Measurements from ENCODE around the gene PEX16.

PEX16 gene

DNA sequence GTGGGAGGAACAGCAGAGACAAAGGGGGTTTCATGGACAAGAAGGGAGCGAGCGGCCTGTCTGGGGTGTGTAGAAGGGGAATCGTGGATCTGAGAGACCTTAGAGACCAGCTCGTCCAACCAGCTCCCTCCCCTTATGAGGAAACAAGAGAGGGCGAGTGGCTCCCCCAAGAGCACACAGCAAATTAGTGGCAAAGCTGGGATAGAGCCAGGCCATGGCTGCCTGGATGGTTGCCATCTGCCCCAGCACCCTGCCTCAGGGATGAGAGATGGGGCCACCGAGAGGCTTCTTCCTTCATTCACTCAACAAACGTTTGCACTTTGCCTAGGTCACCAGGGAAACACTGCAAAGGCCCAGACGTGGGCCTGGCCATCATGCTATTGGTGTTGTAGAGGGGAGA, 28.1 kb downstream of the PEX16 start:
- no peak for DNase-seq (ENCODE audit: low read depth)
- no peak overlapping the region for H3K4me3 ChIP-seq (ENCODE audit: low read length)
- TF ChIP-seq, protein P1, sequence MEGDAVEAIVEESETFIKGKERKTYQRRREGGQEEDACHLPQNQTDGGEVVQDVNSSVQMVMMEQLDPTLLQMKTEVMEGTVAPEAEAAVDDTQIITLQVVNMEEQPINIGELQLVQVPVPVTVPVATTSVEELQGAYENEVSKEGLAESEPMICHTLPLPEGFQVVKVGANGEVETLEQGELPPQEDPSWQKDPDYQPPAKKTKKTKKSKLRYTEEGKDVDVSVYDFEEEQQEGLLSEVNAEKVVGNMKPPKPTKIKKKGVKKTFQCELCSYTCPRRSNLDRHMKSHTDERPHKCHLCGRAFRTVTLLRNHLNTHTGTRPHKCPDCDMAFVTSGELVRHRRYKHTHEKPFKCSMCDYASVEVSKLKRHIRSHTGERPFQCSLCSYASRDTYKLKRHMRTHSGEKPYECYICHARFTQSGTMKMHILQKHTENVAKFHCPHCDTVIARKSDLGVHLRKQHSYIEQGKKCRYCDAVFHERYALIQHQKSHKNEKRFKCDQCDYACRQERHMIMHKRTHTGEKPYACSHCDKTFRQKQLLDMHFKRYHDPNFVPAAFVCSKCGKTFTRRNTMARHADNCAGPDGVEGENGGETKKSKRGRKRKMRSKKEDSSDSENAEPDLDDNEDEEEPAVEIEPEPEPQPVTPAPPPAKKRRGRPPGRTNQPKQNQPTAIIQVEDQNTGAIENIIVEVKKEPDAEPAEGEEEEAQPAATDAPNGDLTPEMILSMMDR (conservative IDR thresholded peaks at IDR 0.05; ENCODE audit: low read length), result no peak

DNA sequence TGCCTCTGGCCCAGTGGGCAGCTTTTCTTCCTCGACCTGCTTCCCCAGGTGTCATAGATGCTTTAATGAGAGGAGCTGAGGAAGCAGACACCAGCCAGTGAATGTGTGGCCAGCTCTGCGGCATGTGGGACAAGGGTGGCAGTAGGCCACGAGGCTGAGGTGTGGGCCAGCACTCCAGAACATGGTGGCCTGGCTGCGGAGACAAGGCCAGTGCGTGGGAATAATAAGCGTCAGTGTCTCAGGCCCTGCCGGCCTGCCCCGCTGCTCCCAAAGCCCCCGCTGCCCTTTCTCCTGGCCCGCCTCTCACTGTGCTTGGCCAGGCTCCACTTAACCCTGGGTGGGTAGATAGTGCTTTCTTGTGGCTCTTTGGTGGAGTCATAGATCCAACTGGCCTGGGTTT, 30.1 kb downstream of the PEX16 start:
- no peak for DNase-seq (ENCODE audit: low read depth)
- no peak overlapping the region for H3K4me3 ChIP-seq (ENCODE audit: low read length)
- TF ChIP-seq, protein P1 (conservative IDR thresholded peaks at IDR 0.05; ENCODE audit: low read length), result no peak

DNA sequence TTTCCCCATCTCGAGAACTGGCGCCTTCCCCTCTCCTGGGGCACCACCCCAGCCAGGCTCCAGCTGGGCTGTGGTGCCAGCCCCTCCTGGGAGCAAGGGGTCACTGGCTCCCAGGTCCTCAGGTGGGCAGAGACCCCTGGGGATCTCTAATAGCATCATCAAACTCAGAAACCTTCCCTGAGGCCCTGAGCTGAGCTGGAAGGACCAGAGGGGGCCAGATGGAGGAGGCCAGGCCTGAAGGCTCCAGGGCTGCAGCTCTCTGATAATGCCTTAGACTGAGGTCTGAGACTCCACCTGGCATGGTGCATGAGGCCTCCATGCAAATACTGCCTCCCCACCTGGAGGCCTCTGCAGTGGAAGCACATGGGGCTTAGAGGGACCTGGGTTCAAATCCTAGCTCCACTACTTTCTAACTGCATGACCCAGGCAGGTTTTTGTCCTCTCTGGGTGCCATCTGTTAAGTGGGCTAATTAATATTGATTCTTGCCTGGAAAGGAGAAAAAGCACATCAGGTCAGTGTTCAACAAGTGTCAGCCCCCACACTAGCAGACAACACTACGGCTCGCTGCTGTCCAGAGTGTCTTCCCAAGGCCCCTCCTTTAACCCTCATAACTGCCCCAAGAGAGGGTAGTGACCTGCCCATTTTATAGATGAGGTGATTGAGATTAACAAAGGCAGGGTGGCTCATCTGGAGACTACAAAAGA, 30.7 kb downstream of the PEX16 start:
- TF ChIP-seq, protein P1 (conservative IDR thresholded peaks at IDR 0.05; ENCODE audit: low read length), result no peak
- H3K4me3 ChIP-seq (ENCODE audit: low read length), result no peak overlapping the region
- DNase-seq (ENCODE audit: low read depth), result no peak

DNA sequence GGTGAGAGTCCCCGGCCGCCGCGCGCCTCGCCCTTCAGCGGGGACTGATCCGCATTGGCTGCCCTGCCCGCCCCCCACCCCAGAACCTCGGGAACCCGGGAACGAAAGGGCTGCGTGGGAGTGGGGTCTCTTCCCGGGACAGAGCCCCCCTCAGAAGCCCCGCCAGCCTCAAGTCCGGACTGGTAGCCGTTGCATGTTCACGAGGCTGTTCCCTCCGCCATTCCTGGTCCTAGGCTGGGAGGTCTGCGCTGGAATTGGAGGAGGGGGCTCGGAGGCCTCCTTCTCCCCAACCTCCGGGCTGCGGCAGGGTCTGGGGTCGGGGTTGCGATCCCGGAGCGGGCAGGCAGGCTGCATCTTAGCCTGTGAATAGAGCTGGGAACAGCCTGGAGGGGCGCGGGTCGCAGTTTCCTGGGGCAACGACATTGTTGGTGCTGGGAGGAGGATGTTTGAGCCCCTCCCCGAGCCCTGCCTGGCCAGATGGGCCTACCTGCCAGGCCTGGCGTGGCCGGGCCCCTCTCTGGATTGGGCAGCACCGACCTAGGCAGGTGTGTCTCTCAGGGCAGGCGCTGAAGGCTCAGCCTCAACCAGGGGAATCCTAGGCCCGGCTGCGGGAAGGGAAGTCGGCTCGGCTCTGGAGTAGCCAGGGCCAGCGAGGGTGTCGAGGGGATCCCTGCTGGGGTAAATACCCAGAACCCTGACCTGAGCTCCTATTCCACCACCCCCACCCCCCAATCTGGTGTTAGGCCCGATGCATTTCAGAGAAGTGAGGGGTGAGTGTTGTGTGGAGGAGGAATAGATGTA, 31.6 kb downstream of the PEX16 start:
- H3K4me3 ChIP-seq (ENCODE audit: low read length), result peak overlapping the region; percentile 22; the same call in 1 of the 2 replicates
- DNase-seq (ENCODE audit: low read depth), result no peak
- TF ChIP-seq, protein P1 (conservative IDR thresholded peaks at IDR 0.05; ENCODE audit: low read length), result no peak

DNA sequence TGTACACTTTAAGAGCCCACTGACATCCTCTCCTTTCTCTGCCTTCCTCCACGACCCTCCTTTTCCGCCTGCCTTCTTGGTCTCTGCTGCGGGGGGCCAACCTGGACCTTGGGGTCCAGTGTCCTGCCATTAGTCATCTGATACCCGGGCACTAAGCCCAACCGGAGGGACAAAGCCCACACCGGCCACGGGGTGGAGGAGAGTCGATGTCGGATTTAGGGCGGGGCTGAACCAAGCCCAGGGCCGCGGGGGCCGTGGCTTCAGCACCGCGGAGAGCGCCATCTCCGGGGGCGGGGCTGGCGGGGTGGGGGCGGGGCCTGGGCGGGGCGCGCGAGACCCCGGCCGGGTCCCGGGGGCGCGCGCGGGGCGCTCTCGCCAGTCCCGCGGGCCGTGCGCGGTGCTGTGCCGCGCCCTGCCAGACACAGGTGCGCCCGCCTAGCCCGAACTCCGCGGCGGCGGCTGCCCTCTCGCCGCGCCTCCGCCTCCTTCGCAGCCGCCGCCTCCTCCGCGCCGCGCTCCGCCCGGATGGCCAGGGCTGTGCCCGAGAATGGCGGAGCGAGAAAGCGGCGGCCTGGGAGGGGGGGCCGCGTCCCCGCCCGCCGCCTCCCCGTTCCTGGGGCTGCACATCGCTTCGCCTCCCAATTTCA, 32.3 kb downstream of the PEX16 start, which contains the start of gene MAPK8IP1:
Gene MAPK8IP1 (plus strand): TSS at position 378 of the 647 bp plus-strand sequence. CDS start 170 bp downstream, at position 548.
- peak; percentile 14 for DNase-seq (ENCODE audit: low read depth)

DNA sequence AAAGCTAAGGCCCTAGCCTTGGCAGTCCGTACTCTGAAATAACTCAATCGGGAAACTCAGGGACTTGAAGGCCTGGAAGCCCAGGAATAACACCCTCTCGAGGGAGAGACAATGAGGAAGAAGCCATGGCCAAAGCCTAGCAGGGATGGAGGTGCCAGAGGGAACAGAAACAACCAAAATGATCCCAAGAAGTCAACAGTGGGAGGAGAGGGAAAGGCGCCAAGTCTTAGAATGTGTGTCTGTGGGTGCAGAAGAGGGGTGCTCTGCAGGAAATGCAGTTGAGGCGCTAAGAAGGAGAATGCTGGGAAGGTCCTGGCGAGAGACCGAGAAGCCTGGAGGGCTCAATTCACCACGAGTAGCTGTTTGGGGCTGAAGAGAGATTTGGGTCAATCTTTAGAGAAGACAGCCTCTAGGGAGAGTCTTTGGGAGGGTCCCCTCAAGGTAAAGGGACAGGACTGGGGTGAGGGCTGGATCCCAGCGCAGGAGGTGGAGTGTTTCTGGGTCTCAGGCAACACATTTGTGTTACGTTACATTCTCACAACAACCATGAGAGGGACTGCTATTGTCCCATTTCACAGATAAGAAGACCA, 33.0 kb downstream of the PEX16 start:
- no peak overlapping the region for H3K4me3 ChIP-seq (ENCODE audit: low read length)
- no peak for DNase-seq (ENCODE audit: low read depth)

More for the DNA sequence above, 32.3 kb downstream of the PEX16 start, which contains the start of gene MAPK8IP1:
- peak within 1 kb of the TSS; percentile 43 for H3K4me3 ChIP-seq (ENCODE audit: low read length)
- TF ChIP-seq, protein P1 (conservative IDR thresholded peaks at IDR 0.05; ENCODE audit: low read length), result no peak

More for the DNA sequence above, 33.0 kb downstream of the PEX16 start:
- TF ChIP-seq, protein P1 (conservative IDR thresholded peaks at IDR 0.05; ENCODE audit: low read length), result no peak

Data from AG10803 (cell line).